ENCODE data around the gene ADSS1.

The ADSS1 gene

GRCh38 chr14:104784846-104785707 is 61.0 kb downstream of the ADSS1 start:
- DNase-seq: no peak

- DNase-seq: no peak
Observed at GRCh38 chr14:104785708-104786080, 61.7 kb downstream of the ADSS1 start.

DNA sequence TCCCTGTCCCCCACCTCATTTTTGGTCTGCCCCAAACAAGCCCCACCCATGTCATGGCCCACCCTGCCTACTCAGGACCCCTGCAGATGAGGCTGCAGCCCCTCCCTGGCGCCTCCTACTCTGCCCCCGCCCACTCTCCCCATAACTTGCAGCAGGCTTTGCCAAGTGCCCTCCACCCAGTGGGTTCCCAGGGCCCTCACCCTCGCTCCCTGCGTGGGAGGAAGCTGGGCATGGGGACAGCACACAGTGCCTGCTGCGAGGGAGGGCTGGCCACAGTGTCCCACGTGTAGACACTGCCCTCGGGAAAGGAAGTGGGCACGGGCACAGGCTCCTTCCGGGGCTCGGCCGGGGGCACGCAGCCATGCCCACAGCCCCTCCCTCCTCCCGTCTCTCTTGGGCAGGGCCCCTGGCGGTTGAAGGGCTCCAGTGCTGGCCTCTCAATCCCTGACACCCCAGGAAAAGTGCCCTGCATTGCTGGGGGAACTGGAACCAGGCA is 62.1 kb downstream of the ADSS1 start:
- DNase-seq: no peak

DNA sequence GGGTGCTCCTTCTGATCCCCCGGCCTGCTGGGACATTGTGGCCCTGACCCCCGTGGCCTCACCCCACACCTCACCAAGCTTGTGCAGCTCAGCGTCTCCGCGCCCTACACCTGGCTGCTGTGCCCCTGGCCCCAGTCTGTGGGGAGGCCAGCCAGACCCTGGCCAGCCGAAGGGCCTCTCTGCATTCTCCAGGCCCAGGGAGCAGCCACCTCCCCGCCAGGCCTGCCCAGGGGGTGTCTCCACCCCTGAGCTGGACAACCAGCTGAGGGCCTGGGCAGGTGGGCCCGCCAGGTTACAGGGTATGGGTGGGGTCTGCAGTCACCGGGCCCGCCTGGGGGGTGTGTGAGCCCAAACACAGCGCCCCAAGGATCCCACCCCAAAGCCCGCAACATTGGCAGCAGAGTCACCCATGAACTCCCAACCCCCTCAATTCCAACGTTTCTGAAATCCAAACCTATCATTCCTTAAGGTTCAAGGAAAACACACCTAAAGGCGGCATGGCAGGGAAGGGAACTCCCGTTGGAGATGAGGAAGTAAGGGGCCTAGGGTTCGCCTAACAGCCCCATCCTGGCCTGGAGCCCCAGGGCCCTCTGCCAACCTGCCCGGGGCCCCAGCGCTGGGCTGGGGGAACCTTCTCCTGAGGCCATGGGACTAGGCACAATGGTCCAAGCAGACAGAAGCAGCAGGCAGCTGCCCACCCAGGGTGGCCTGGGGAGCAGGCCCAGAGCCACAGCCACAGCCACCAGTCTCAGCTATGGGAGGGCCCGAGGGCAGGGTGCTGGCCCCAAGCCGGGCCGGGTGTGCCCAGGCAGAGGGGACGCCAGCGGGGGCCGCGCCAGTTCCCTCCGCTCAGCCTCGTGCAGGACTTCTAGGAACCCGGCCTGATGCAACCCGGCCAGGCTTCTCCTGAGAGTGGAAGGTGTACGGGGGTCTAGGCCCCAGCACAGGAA is 63.0 kb downstream of the ADSS1 start:
- no peak for DNase-seq

- no peak for DNase-seq
Observed at GRCh38 chr14:104787736-104788135, 63.7 kb downstream of the ADSS1 start.

DNA sequence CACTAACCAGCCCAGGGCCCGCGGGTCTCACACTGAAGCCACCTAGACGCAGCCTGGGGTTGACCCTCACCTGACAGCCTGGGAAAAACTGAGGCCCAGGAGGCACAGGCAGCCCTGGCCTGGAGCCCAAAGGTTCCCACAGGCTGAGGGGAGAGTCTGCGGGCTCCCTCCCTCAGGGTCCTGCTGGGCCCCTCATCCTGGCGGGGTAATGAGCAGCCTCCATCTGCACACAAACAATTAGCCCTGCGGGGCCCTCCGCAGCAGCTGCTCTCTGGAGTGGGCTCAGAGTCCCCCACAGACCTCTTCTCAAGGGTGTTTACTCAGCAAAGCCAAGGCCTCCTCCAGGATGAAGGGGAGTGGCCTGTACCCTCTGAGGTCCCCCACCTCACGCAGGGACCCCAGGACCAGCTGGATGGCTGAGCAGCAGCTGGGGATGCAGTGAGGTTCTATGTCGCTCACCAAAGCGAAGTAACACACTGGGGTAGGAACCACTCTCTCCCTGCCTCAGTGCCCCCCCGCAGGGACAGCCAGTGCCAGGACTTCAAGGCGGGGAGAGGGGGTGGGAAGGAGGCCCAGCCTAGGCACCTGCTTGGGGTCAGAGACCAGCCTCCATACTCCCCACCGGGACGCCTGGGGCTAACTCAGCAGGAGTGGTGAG is 64.3 kb downstream of the ADSS1 start:
- DNase-seq: no peak

GRCh38 chr14:104788873-104789663 is 65.0 kb downstream of the ADSS1 start:
- DNase-seq: no peak

DNA sequence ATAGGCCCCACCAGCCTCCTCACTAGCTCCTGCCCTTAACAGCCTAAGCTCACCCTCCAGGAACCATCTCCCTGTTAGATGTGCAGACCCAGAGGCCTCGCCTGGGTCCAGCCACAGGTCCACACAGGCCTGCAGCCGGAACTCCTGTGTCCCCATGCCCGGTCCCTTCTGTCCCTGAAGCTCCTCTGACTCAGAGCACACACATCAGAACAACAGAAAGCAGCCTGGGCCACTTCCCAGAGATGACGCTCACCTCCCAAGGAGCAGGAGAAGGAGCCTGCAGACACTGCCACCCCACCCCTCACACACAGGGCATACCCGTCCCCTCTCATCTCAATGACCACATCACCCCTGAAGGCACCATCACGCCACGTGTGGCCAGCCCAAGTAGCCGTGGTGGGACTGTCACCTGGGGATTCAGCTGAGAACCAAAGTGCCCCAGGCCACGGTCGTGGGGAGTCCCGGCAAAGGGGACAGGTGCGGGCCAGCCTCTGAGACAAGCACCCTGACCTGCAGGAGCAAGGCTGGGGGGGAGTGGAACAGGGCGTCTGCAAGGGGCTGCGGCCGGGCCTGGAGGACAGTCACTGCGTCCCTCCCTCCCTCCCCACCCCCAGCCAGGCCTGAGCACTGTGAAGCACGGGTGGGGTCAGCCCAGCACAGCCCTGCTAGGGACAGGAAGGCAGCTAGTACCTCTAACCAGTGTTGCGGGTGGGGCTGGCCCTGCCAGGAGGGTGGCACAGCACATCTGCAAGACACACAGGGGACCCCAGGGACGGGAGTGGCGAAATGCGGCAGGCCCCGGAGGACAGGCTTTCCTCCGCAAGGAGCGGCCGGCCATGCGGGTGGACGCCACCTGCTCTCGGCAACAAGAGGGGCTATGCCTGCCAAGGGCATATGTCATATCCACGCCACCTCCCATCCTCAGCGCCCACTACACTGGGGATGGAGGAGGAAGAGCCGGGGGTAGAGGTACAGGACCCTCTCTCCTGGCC is 66.0 kb downstream of the ADSS1 start:
- no peak for DNase-seq

- DNase-seq: no peak
Observed at GRCh38 chr14:104791425-104791824, 67.4 kb downstream of the ADSS1 start.

GRCh38 chr14:104792101-104792884 is 68.3 kb downstream of the ADSS1 start:
- DNase-seq: no peak

GRCh38 chr14:104792945-104793702 is 69.1 kb downstream of the ADSS1 start:
- no peak for DNase-seq

GRCh38 chr14:104793703-104793959 is 69.6 kb downstream of the ADSS1 start:
- DNase-seq: no peak

GRCh38 chr14:104794099-104794498 is 70.1 kb downstream of the ADSS1 start:
- no peak for DNase-seq

GRCh38 chr14:104794631-104794992 is 70.6 kb downstream of the ADSS1 start:
- DNase-seq: no peak

- DNase-seq: no peak
Observed at GRCh38 chr14:104794993-104795780, 71.2 kb downstream of the ADSS1 start, which contains the start of gene AKT1. Gene AKT1, minus strand, starts transcription at chr14:104795748. Its CDS starts 3,105 bp downstream, at chr14:104792643.

DNA sequence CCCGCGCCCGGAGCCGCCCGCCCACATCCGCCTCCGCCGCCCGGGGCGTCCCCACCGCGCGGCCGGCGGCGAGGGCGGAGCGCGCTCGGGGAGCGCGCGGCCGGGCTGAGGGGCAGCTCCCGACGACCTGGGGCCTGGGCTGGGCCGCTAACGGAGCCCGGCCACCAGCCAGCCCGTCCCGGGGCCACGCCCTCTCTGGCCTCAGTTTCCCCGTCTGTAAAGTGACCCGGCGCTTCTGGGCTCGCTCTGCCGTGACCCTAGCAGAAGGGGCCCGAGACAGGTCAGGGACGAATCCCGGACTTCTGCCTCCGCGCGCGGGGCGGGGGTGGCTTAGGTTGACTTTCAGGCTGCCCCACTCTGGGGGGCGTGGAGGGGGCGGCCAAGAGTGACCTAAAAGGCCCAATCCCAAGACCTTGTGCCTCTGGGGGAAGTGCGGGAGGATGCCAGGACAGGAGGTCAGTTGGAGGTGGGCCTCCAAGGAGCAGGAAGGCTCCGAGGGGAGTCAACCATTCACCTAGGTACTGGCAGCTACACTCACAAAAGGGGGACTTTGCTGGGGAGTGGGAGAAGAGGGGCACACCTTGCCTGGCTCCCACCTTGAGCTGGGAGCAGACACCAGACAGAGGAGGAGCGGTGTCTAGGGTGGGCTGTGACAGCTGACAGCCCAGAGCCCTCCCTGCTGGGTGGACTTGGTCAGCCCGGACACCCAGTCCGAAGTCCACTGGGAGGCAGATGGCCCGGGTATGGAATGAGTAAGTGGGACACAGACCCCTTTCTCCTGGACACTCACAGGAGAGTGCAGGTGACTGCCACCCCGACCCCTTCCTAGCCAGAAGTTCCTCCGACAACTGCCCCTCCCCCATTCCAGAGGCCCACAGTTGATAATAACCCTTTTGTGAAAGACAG is 72.0 kb downstream of the ADSS1 start:
- peak in 1 of 2 donors; percentile 32 for DNase-seq

DNA sequence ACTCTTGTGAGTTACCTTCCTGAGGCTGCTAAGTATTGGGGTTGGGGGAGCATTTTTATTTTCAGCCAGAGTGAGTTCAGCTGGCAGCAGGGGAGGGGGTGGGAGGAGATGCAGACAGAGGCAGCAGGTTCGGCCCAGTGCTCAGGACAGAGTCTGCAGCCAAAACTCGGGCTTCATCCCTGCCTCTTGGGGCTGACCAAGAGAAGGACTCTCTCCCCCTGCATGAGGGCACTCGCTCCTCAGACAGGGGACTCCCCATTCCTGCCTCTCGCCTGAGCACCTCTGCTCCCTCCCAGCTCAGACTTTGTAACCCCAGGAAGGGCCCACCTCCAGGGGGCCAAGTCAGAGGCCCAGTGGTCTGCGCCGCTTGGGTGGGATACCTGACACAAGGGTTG is 72.7 kb downstream of the ADSS1 start:
- DNase-seq: no peak
